Measurements from ENCODE around the gene ANXA11.

GRCh38 chr10:80144696-80145131, 60.6 kb downstream of the ANXA11 start:
- TF ChIP-seq CTCF (IDR thresholded peaks at IDR 0.05; ENCODE audit: poor library complexity, severe bottlenecking): no peak
- TF ChIP-seq POLR2AphosphoS5 (IDR thresholded peaks at IDR 0.05): no peak
- TF ChIP-seq EP300 (conservative IDR thresholded peaks at IDR 0.05; ENCODE audit: poor library complexity, severe bottlenecking): no peak
- TF ChIP-seq EZH2 (IDR thresholded peaks at IDR 0.05; ENCODE audit: borderline replicate concordance, insufficient read depth, low read length, poor library complexity, severe bottlenecking): no peak
